GM23248 (cell line): ENCODE results near the gene TENM3. TPM values are rescaled to one million over a fixed set of nuclear protein-coding genes. Genes with fewer than 3 reads are reported as not detected.

Experiments
- DNase-seq: peaks from one replicate; pipeline ENCODE4 v3.0.0-alpha.2; 2015
- H2AFZ ChIP-seq: fragments of 200-600 bp; sonication (generic); 2 replicates; pipeline ENCODE4 v1.6.1; 2016; ENCODE audit warnings: antibody characterized with exemption
- H3F3A ChIP-seq: fragments of 200-600 bp; sonication (generic); 2 replicates; pipeline ENCODE4 v1.6.1; 2016; ENCODE audit warnings: mild to moderate bottlenecking, antibody characterized with exemption, mixed run types; ENCODE audit not compliant: insufficient read depth
- H3K27ac ChIP-seq: fragments of 200-600 bp; sonication (generic); 2 replicates; pipeline ENCODE4 v1.5.1; 2016; ENCODE audit warnings: mild to moderate bottlenecking
- H3K27me3 ChIP-seq: fragments of 200-600 bp; sonication (generic); replicated peaks from 2 replicates; pipeline ENCODE4 v1.6.1; 2016; ENCODE audit warnings: mild to moderate bottlenecking; ENCODE audit not compliant: insufficient read depth
- H3K36me3 ChIP-seq: fragments of 200-600 bp; sonication (generic); 2 replicates; pipeline ENCODE4 v1.6.1; 2016; ENCODE audit warnings: low read depth, mild to moderate bottlenecking
- H3K4me1 ChIP-seq: fragments of 200-600 bp; sonication (generic); 2 replicates; pipeline ENCODE4 v1.6.1; 2016; ENCODE audit warnings: mild to moderate bottlenecking; ENCODE audit not compliant: insufficient read depth
- H3K4me2 ChIP-seq: fragments of 200-600 bp; sonication (generic); one replicate; pipeline ENCODE4 v1.6.1; 2016; ENCODE audit warnings: mild to moderate bottlenecking; ENCODE audit not compliant: unreplicated experiment
- H3K4me3 ChIP-seq: fragments of 200-600 bp; sonication (generic); 2 replicates; pipeline ENCODE4 v1.5.1; 2016; ENCODE audit warnings: mild to moderate bottlenecking
- H3K79me2 ChIP-seq: fragments of 200-600 bp; sonication (generic); 2 replicates; pipeline ENCODE4 v1.6.1; 2016; ENCODE audit warnings: mild to moderate bottlenecking; ENCODE audit not compliant: insufficient read depth
- H3K9ac ChIP-seq: fragments of 200-600 bp; sonication (generic); 2 replicates; pipeline ENCODE4 v1.6.1; 2016; ENCODE audit warnings: mild to moderate bottlenecking
- H3K9me2 ChIP-seq: fragments of 200-600 bp; sonication (generic); 2 replicates; pipeline ENCODE4 v1.6.1; 2016; ENCODE audit warnings: mixed run types, mild to moderate bottlenecking, moderate library complexity; ENCODE audit not compliant: insufficient read depth
- H3K9me3 ChIP-seq: fragments of 200-600 bp; sonication (generic); one replicate; pipeline ENCODE4 v1.6.1; 2017; ENCODE audit warnings: low read depth
- H4K20me1 ChIP-seq: fragments of 200-600 bp; sonication (generic); 2 replicates; pipeline ENCODE4 v1.6.0; 2016; ENCODE audit not compliant: insufficient read depth
- EZH2 ChIP-seq: fragments of 200-600 bp; sonication (generic); IDR thresholded peaks from 2 replicates; pipeline ENCODE4 v1.6.1; 2018; ENCODE audit warnings: antibody characterized with exemption, mild to moderate bottlenecking; ENCODE audit not compliant: insufficient read depth, poor library complexity, severe bottlenecking
- EZH2phosphoT487 ChIP-seq: fragments of 200-600 bp; sonication (generic); IDR thresholded peaks from 2 replicates; pipeline ENCODE4 v1.6.1; 2018; ENCODE audit warnings: antibody characterized with exemption, moderate library complexity, mild to moderate bottlenecking, low read depth; ENCODE audit not compliant: insufficient read depth
- WGBS, 2 experiments: methylation state at CpG; one replicate each; pipeline ENCODE4 v1.1.6; 2015 to 2017; ENCODE audit warnings: low lambda C conversion rate in 2 of 2, low coverage in 1 of 2; ENCODE audit errors: missing lambda C conversion rate in 2 of 2; 5-methylcytosine and 5-hydroxymethylcytosine counted together
- in situ Hi-C: fragments of 300-500 bp; cut with MboI; formaldehyde crosslinking; loops from 2 replicates; pipeline ENCODE4 v1.15.0; 2020
- polyA plus RNA-seq: library from polyadenylated mRNA; unstranded; fragments of >200 nt; fragmentation: Nextera tagmentation; extraction: Ambion mirVana; gene quantifications from 2 replicates; pipeline ENCODE4 v1.2.1, GENCODE V29; 2016
- total RNA-seq: library from RNA; depleted of rRNA; stranded (reverse); fragments of >200 nt; shearing (Covaris generic); gene quantifications from 2 replicates; pipeline ENCODE4 v1.2.3, GENCODE V29; 2014

The TENM3 gene
- total and polyA plus RNA-seq, 2 experiments from 2014 or later = 0.83 to 8.1 TPM

- Histone ChIP-seq H3K4me3 (no peak overlapping the region), H3K4me1 (no peaks in the 10 kb centered on the region), H4K20me1 (no peaks in the 10 kb centered on the region), H3K79me2 (no peaks in the 10 kb centered on the region), H3K9ac (no peak overlapping the region), H2AFZ (no peak overlapping the region), H3K27me3 (no peaks in the 10 kb centered on the region), H3K4me2 (no peak overlapping the region), H3K9me2 (no peaks in the 10 kb centered on the region), H3K9me3 (no peaks in the 10 kb centered on the region), H3F3A (no peaks in the 10 kb centered on the region), H3K27ac (no peak overlapping the region), H3K36me3 (no peaks in the 10 kb centered on the region)
- 10 to 24% methylated on average over 1 of the region's 1 CpG for WGBS, 2 experiments
- in situ Hi-C loops = no loop called here
- TF ChIP-seq EZH2 = no peak
- no peak for TF ChIP-seq EZH2phosphoT487
- no peak for DNase-seq
Measured at GRCh38 chr4:182413550-182413949, 170.3 kb downstream of the TENM3 start.

DNA sequence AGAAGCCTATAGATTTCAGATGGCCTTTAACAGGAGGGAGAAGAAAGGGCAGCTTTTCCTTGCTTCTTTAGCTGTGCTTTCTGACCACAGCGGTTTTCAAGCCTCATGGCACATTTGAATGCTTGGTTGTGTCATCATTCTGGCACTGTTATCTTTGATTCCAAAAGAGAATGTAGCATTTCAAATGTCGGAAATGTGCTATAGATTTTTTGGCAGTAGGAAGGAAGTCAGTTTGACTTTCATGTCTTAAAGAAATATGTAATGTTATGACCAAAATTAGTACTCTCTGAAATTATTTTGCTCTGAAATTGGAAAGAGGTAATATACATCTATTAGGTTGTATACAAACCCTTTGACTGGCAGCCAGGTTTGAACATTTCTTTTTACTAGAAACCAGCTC, 171.9 kb downstream of the TENM3 start:
- in situ Hi-C loops = no loop called here
- 12 to 13% methylated on average over 2 of the region's 2 CpGs for WGBS, 2 experiments
- no peak overlapping the region for H3K27ac ChIP-seq

GRCh38 chr4:182416067-182416466, 172.9 kb downstream of the TENM3 start:
- Histone ChIP-seq H3F3A (no peaks in the 10 kb centered on the region), H3K9me3 (no peaks in the 10 kb centered on the region), H3K79me2 (no peaks in the 10 kb centered on the region), H4K20me1 (no peaks in the 10 kb centered on the region), H3K27me3 (no peaks in the 10 kb centered on the region), H3K9ac (no peak overlapping the region), H3K27ac (no peak overlapping the region), H3K36me3 (no peaks in the 10 kb centered on the region), H3K9me2 (no peaks in the 10 kb centered on the region), H2AFZ (no peak overlapping the region), H3K4me1 (no peaks in the 10 kb centered on the region), H3K4me3 (no peak overlapping the region), H3K4me2 (no peak overlapping the region)
- WGBS, 2 experiments = 73 to 75% methylated on average over 1 of the region's 1 CpG
- TF ChIP-seq EZH2phosphoT487 (no peak), EZH2 (no peak)
- in situ Hi-C loops = no loop called here
- DNase-seq = no peak

More for the DNA sequence above, 171.9 kb downstream of the TENM3 start:
- H3K4me2 ChIP-seq = no peak overlapping the region
- H3K4me3 ChIP-seq = no peak overlapping the region
- no peaks in the 10 kb centered on the region for H4K20me1 ChIP-seq
- H3K9ac ChIP-seq = no peak overlapping the region
- H3K9me2 ChIP-seq = no peaks in the 10 kb centered on the region
- no peaks in the 10 kb centered on the region for H3K36me3 ChIP-seq
- H3K4me1 ChIP-seq = no peaks in the 10 kb centered on the region
- H3K9me3 ChIP-seq = no peaks in the 10 kb centered on the region
- no peaks in the 10 kb centered on the region for H3F3A ChIP-seq
- no peak for DNase-seq
- no peak for TF ChIP-seq EZH2
- no peak for TF ChIP-seq EZH2phosphoT487
- no peak overlapping the region for H2AFZ ChIP-seq
- H3K79me2 ChIP-seq = no peaks in the 10 kb centered on the region
- no peaks in the 10 kb centered on the region for H3K27me3 ChIP-seq

DNA sequence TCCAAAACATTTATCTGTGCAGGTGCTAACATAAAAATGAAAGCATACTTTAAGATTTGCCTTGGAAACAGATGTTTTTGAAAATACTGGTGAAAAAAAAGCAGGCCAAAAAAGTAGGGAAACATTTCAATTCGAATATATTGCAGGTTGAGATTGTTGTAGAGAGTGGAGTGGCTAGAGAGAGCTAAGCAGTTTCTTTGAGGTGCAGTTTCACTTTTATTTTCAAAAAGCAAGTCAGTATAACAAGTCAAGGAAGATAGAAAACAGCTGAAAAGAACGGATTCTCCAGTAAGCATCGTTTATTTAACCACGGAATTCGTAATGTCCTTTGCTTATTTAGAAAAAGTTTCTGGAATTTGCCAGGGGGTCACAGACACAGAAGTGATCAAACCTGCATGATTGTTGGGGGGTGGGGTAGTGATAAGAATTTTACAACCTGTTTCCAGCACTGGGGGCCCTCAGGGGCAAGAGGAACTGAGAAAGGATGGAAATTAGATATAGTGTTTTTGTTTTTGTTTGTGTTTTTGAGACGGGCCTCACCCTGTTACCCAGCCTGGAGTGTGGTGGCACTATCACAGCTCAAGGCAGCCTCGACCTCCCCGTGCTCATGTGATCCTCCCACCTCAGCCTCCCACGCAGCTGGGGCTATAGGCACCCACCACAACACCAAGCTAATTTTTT, 175.0 kb downstream of the TENM3 start:
- WGBS, 2 experiments = 9% methylated on average over 9 of the region's 9 CpGs
- no peak overlapping the region for H2AFZ ChIP-seq
- DNase-seq = no peak

GRCh38 chr4:182420189-182420588, 177.0 kb downstream of the TENM3 start:
- H3K9me3 ChIP-seq = no peaks in the 10 kb centered on the region
- no peak overlapping the region for H3K4me2 ChIP-seq
- H3F3A ChIP-seq = no peaks in the 10 kb centered on the region
- H3K79me2 ChIP-seq = no peaks in the 10 kb centered on the region
- H3K36me3 ChIP-seq = no peaks in the 10 kb centered on the region
- WGBS, 2 experiments = 38 to 40% methylated on average over 7 of the region's 7 CpGs
- DNase-seq = no peak
- H4K20me1 ChIP-seq = no peaks in the 10 kb centered on the region
- H3K4me3 ChIP-seq = no peak overlapping the region
- TF ChIP-seq EZH2 = no peak
- no peak for TF ChIP-seq EZH2phosphoT487
- no peak overlapping the region for H3K27ac ChIP-seq
- H3K9ac ChIP-seq = no peak overlapping the region
- no peaks in the 10 kb centered on the region for H3K4me1 ChIP-seq
- H3K9me2 ChIP-seq = no peaks in the 10 kb centered on the region
- H2AFZ ChIP-seq = no peak overlapping the region
- no peaks in the 10 kb centered on the region for H3K27me3 ChIP-seq
- in situ Hi-C loops = no loop called here

More for the DNA sequence above, 175.0 kb downstream of the TENM3 start:
- H3K27ac ChIP-seq = no peak overlapping the region
- H4K20me1 ChIP-seq = no peaks in the 10 kb centered on the region
- no peaks in the 10 kb centered on the region for H3K27me3 ChIP-seq
- no peaks in the 10 kb centered on the region for H3K4me1 ChIP-seq
- TF ChIP-seq EZH2phosphoT487 (no peak), EZH2 (no peak)
- H3K9ac ChIP-seq = no peak overlapping the region
- H3F3A ChIP-seq = no peaks in the 10 kb centered on the region
- no peak overlapping the region for H3K4me3 ChIP-seq
- in situ Hi-C loops = no loop called here
- H3K9me3 ChIP-seq = no peaks in the 10 kb centered on the region
- no peak overlapping the region for H3K4me2 ChIP-seq
- H3K36me3 ChIP-seq = no peaks in the 10 kb centered on the region
- no peaks in the 10 kb centered on the region for H3K79me2 ChIP-seq
- H3K9me2 ChIP-seq = no peaks in the 10 kb centered on the region
